Osteoblast (primary cell): ENCODE results near the gene TRERF1. TPM values are rescaled to one million over a fixed set of nuclear protein-coding genes. Genes with fewer than 3 reads are reported as not detected.

Experiments used
- DNase-seq: peaks from one replicate; pipeline ENCODE4 v3.0.0; 2011; ENCODE audit warnings: low spot score, mixed read lengths; ENCODE audit not compliant: insufficient read length; ENCODE audit errors: missing footprints
- H2AFZ ChIP-seq: 2 replicates; pipeline ENCODE4 v1.6.0; 2011; ENCODE audit warnings: mild to moderate bottlenecking, low read length
- H3K27ac ChIP-seq: 2 replicates; pipeline ENCODE4 v1.5.1; 2011; ENCODE audit warnings: mild to moderate bottlenecking, low read depth, low read length, moderate library complexity
- H3K27me3 ChIP-seq: 2 replicates; pipeline ENCODE4 v1.6.0; 2012; ENCODE audit warnings: mild to moderate bottlenecking, control low read depth, inconsistent platforms, low read length, moderate library complexity; ENCODE audit not compliant: insufficient read depth
- H3K36me3 ChIP-seq: 2 replicates; pipeline ENCODE4 v1.5.1; 2011; ENCODE audit warnings: mild to moderate bottlenecking, low read length, control low read depth, moderate library complexity; ENCODE audit not compliant: insufficient read depth
- H3K4me1 ChIP-seq: 2 replicates; pipeline ENCODE4 v1.5.1; 2011; ENCODE audit warnings: mild to moderate bottlenecking, low read length, control low read depth, moderate library complexity; ENCODE audit not compliant: insufficient read depth
- H3K4me2 ChIP-seq: 2 replicates; pipeline ENCODE4 v1.6.0; 2011; ENCODE audit warnings: mild to moderate bottlenecking, low read length; ENCODE audit not compliant: insufficient read depth
- H3K4me3 ChIP-seq: fragments of 200-600 bp; sonication (generic); 3 replicates; pipeline ENCODE4 v1.5.1; 2012; ENCODE audit warnings: mild to moderate bottlenecking, low read length, inconsistent platforms; ENCODE audit not compliant: insufficient read depth
- H3K79me2 ChIP-seq: 2 replicates; pipeline ENCODE4 v1.6.0; 2012; ENCODE audit warnings: mild to moderate bottlenecking, low read length, control low read depth, inconsistent platforms; ENCODE audit not compliant: insufficient read depth
- H3K9me3 ChIP-seq: 2 replicates; pipeline ENCODE4 v1.5.1; 2011; ENCODE audit warnings: low read depth, low read length, control low read depth
- H4K20me1 ChIP-seq: 2 replicates; pipeline ENCODE4 v1.6.0; 2012; ENCODE audit warnings: mild to moderate bottlenecking, low read length, control low read depth; ENCODE audit not compliant: insufficient read depth
- CTCF ChIP-seq: IDR thresholded peaks from 2 replicates; pipeline ENCODE4 v1.5.1; 2011; ENCODE audit warnings: mild to moderate bottlenecking, low read depth, low read length, moderate library complexity; ENCODE audit errors: extremely low read depth
- total RNA-seq: library from RNA; depleted of rRNA; stranded (reverse); fragments of >200 nt; gene quantifications from 2 replicates; pipeline ENCODE4 v1.2.3, GENCODE V29; 2012

The TRERF1 gene
- total RNA-seq, 1 donor = 4.7 TPM

- no peak for TF ChIP-seq CTCF
- Histone ChIP-seq H3K79me2 (peaks cover 19% of the 10 kb centered on the region), H3K4me3 (no peak overlapping the region), H3K4me2 (no peak overlapping the region), H3K27ac (no peak overlapping the region), H3K9me3 (no peaks in the 10 kb centered on the region), H4K20me1 (peaks cover 4% of the 10 kb centered on the region), H3K36me3 (no peaks in the 10 kb centered on the region), H3K4me1 (no peaks in the 10 kb centered on the region), H2AFZ (no peak overlapping the region), H3K27me3 (no peaks in the 10 kb centered on the region)
- DNase-seq = no peak
Observed at GRCh38 chr6:42307141-42307470, 144.6 kb downstream of the TRERF1 start.

- H3K4me1 ChIP-seq = no peaks in the 10 kb centered on the region
Observed at GRCh38 chr6:42306439-42307140, 145.1 kb downstream of the TRERF1 start.

DNA sequence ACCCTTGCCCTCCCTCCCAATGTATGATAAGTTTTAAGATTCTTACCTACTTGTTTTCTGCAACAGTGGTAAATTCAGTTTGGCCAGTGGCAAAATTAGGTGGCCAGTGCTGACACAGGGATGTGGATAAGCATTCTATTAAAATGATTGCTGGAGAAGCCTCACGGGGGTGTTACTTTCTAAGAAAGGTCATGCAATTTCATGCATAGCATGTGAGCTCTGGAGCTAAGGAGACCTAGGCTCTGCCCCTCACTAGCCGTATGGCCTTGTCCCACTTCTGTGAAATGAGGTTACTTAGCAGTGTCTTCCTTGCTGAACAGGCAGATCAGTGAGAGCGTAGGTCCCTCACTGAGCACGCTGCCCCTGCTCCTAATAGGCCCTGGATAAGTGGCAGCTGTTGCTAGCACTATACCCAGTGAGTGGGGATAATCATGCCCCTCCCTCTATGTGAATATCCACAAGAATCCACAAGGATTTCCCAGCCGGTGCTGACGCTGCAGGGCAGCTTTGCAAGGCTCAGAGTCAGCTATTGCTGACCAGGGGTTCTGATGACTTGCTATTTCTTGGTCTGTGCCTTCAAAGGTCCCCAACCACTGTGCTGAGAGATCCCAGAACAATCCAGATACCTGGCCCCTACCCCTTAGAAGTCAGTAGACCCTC lies 147.5 kb downstream of the TRERF1 start:
- no peak overlapping the region for H2AFZ ChIP-seq

More at GRCh38 chr6:42306439-42307140, 145.1 kb downstream of the TRERF1 start:
- no peak overlapping the region for H3K4me3 ChIP-seq
- no peaks in the 10 kb centered on the region for H3K36me3 ChIP-seq
- TF ChIP-seq CTCF = no peak
- H3K27ac ChIP-seq = no peak overlapping the region
- H3K27me3 ChIP-seq = no peaks in the 10 kb centered on the region
- H3K4me2 ChIP-seq = no peak overlapping the region
- no peak for DNase-seq
- no peaks in the 10 kb centered on the region for H3K9me3 ChIP-seq
- H3K79me2 ChIP-seq = peaks cover 19% of the 10 kb centered on the region
- peaks cover 4% of the 10 kb centered on the region for H4K20me1 ChIP-seq
- H2AFZ ChIP-seq = no peak overlapping the region

More for the DNA sequence above, 147.5 kb downstream of the TRERF1 start:
- Histone ChIP-seq H3K27ac (no peak overlapping the region), H3K36me3 (no peaks in the 10 kb centered on the region), H3K79me2 (peaks cover 19% of the 10 kb centered on the region), H3K4me3 (no peak overlapping the region), H4K20me1 (peaks cover 4% of the 10 kb centered on the region), H3K4me2 (no peak overlapping the region), H3K27me3 (no peaks in the 10 kb centered on the region), H3K9me3 (no peaks in the 10 kb centered on the region), H3K4me1 (no peaks in the 10 kb centered on the region)
- no peak for TF ChIP-seq CTCF
- no peak for DNase-seq
